SK-N-SH (cell line): ENCODE results near the gene COX10.

Experiments used
- CTCF ChIP-seq: fragments of 200-600 bp; sonication (generic); IDR thresholded peaks from 2 replicates; pipeline ENCODE4 v1.6.1; 2017; ENCODE audit warnings: antibody characterized with exemption, mild to moderate bottlenecking, moderate library complexity
- EP300 ChIP-seq, 2 experiments: IDR thresholded peaks; 2 replicates each; pipeline versions ENCODE4 v1.4.0 to v1.6.1; 2012; ENCODE audit warnings: borderline replicate concordance in 1 of 2, low read depth in 1 of 2, low read length in 1 of 2
- GABPA ChIP-seq: IDR thresholded peaks from 2 replicates; pipeline ENCODE4 v1.4.0; 2012; ENCODE audit warnings: low read depth, mild to moderate bottlenecking
- GATA2 ChIP-seq: sonication (generic); formaldehyde crosslinking; IDR thresholded peaks from 2 replicates; pipeline ENCODE4 v1.5.0; 2020; ENCODE audit warnings: mild to moderate bottlenecking, missing genetic modification reagents
- POLR2AphosphoS5 ChIP-seq: IDR thresholded peaks from 2 replicates; pipeline ENCODE4 v1.6.1; 2012; ENCODE audit warnings: low read depth, low read length
- REST ChIP-seq: IDR thresholded peaks from 2 replicates; pipeline ENCODE4 v1.6.1; 2012; ENCODE audit warnings: mild to moderate bottlenecking, low read depth, low read length, moderate library complexity
- SIN3A ChIP-seq: IDR thresholded peaks from 2 replicates; pipeline ENCODE4 v1.6.1; 2012; ENCODE audit warnings: low read depth, mild to moderate bottlenecking, low read length, moderate library complexity, borderline replicate concordance
- SMC3 ChIP-seq: IDR thresholded peaks from 2 replicates; pipeline ENCODE4 v1.6.1; 2012; ENCODE audit warnings: low read depth, low read length, improper control_type of control experiment
- TAF1 ChIP-seq: IDR thresholded peaks from 2 replicates; pipeline ENCODE4 v1.6.1; 2012; ENCODE audit warnings: low read depth, mild to moderate bottlenecking, low read length, moderate library complexity, borderline replicate concordance
- TEAD4 ChIP-seq: IDR thresholded peaks from 2 replicates; pipeline ENCODE4 v1.4.0; 2012; ENCODE audit warnings: mild to moderate bottlenecking, borderline replicate concordance; ENCODE audit not compliant: insufficient read depth
- USF2 ChIP-seq: fragments of 150-350 bp; IDR thresholded peaks from 2 replicates; pipeline ENCODE4 v1.6.1; 2017; ENCODE audit warnings: antibody characterized with exemption, low read length, low read depth, borderline replicate concordance
- YY1 ChIP-seq: IDR thresholded peaks from 2 replicates; pipeline ENCODE4 v1.4.0; 2012; ENCODE audit warnings: low read depth, mild to moderate bottlenecking

- TF ChIP-seq SIN3A (no peak), YY1 (no peak), GATA2 (no peak), EP300 (IDR thresholded peaks at IDR 0.05; ENCODE audit: borderline replicate concordance in 1 of 2, low read depth in 1 of 2, low read length in 1 of 2) (no peak), SMC3 (no peak), CTCF (no peak), TEAD4 (no peak), REST (no peak), USF2 (no peak), POLR2AphosphoS5 (no peak), GABPA (no peak), TAF1 (no peak)
Measured at GRCh38 chr17:14125518-14126137, 56.3 kb downstream of the COX10 start.
